IMR-90 (cell line): Measurements from ENCODE around the gene PTGDR2. TPM values are rescaled to one million over a fixed set of nuclear protein-coding genes. Genes with fewer than 3 reads are reported as not detected.

Experiments
- ATAC-seq: fragments of 200-7000 bp; cut with Tn5 transposase; 2 replicates; pipeline ENCODE4 v1.9.1; 2020; ENCODE audit warnings: low read depth, mild to moderate bottlenecking, moderate library complexity
- BruUV-seq: library from RNA; stranded (reverse); fragments of 400-500 nt; replicated peaks from 2 replicates; lab custom pipeline; 2021; lab: Mats Ljungman, UMichigan
- CTCF ChIA-PET: fragments of 300-600 bp; formaldehyde crosslinking; extraction: SDS; loops from one replicate; lab custom pipeline; 2021; ENCODE audit warnings: antibody characterized with exemption; lab: Yijun Ruan, JAX
- POLR2A ChIA-PET: fragments of 300-600 bp; sonication (Branson Sonifier 250); formaldehyde crosslinking; loops from one replicate; lab custom pipeline; 2022; ENCODE audit warnings: antibody characterized with exemption; ENCODE audit not compliant: unreplicated experiment; lab: Charles Lee
- DNase-seq: peaks from one replicate; pipeline ENCODE4 v3.0.0; 2013
- H2AFZ ChIP-seq: replicated peaks from 2 replicates; pipeline ENCODE3; 2013; ENCODE audit warnings: low read length, mild to moderate bottlenecking; ENCODE audit not compliant: poor library complexity
- H2AK5ac ChIP-seq: 2 replicates; pipeline ENCODE4 v1.6.1; 2013; ENCODE audit warnings: low read depth, low read length, inconsistent platforms
- H2AK9ac ChIP-seq: replicated peaks from 2 replicates; pipeline ENCODE3; 2013; ENCODE audit warnings: mild to moderate bottlenecking, low read depth, low read length, moderate library complexity; ENCODE audit not compliant: poor library complexity
- H2BK120ac ChIP-seq: 2 replicates; pipeline ENCODE4 v1.6.1; 2013; ENCODE audit warnings: low read depth, low read length, inconsistent platforms
- H2BK15ac ChIP-seq: 3 replicates; pipeline ENCODE4 v1.6.1; 2013; ENCODE audit warnings: low read depth, low read length, inconsistent platforms
- H2BK20ac ChIP-seq: 2 replicates; pipeline ENCODE4 v1.6.1; 2013; ENCODE audit warnings: low read depth, mild to moderate bottlenecking, inconsistent platforms, low read length, moderate library complexity
- H2BK5ac ChIP-seq: 2 replicates; pipeline ENCODE4 v1.6.1; 2013; ENCODE audit warnings: mild to moderate bottlenecking, low read depth, low read length, inconsistent platforms; ENCODE audit not compliant: poor library complexity, severe bottlenecking
- H3K14ac ChIP-seq: replicated peaks from 2 replicates; pipeline ENCODE4 v1.6.1; 2013; ENCODE audit warnings: low read depth, low read length, inconsistent platforms
- H3K18ac ChIP-seq: 2 replicates; pipeline ENCODE4 v1.6.1; 2013; ENCODE audit warnings: low read depth, low read length, control low read depth
- H3K23ac ChIP-seq: 2 replicates; pipeline ENCODE4 v1.6.1; 2013; ENCODE audit warnings: low read depth, low read length, inconsistent platforms
- H3K27ac ChIP-seq: 2 replicates; pipeline ENCODE4 v1.5.1; 2013; ENCODE audit warnings: mild to moderate bottlenecking, control low read depth, low read length; ENCODE audit not compliant: insufficient read depth
- H3K27me3 ChIP-seq: 2 replicates; pipeline ENCODE4 v1.6.1; 2013; ENCODE audit warnings: low read length; ENCODE audit not compliant: control insufficient read depth, insufficient read depth
- H3K36me3 ChIP-seq: 2 replicates; pipeline ENCODE4 v1.6.1; 2013; ENCODE audit warnings: low read length, mixed read lengths; ENCODE audit not compliant: control insufficient read depth, insufficient read depth
- H3K4ac ChIP-seq: 2 replicates; pipeline ENCODE4 v1.6.1; 2013; ENCODE audit warnings: low read depth, low read length, inconsistent platforms
- H3K4me1 ChIP-seq: 2 replicates; pipeline ENCODE4 v1.6.1; 2013; ENCODE audit warnings: low read length, mixed read lengths; ENCODE audit not compliant: control insufficient read depth, insufficient read depth
- H3K4me2 ChIP-seq: 2 replicates; pipeline ENCODE4 v1.6.1; 2013; ENCODE audit warnings: low read depth, mild to moderate bottlenecking, control low read depth, low read length, moderate library complexity
- H3K4me3 ChIP-seq: 2 replicates; pipeline ENCODE4 v1.5.1; 2013; ENCODE audit warnings: low read depth, mild to moderate bottlenecking, control low read depth, low read length, moderate library complexity; ENCODE audit not compliant: insufficient read depth
- H3K56ac ChIP-seq: 2 replicates; pipeline ENCODE4 v1.6.1; 2013; ENCODE audit warnings: low read length, inconsistent platforms; ENCODE audit not compliant: insufficient read depth; ENCODE audit errors: extremely low read depth
- H3K79me1 ChIP-seq, 2 experiments: 2 replicates each; pipeline ENCODE4 v1.6.1; 2013; ENCODE audit warnings: low read length in 2 of 2, inconsistent platforms in 1 of 2, low read depth in 1 of 2
- H3K9ac ChIP-seq: 2 replicates; pipeline ENCODE4 v1.6.1; 2013; ENCODE audit warnings: low read depth, low read length, control low read depth
- H3K9me1 ChIP-seq: 2 replicates; pipeline ENCODE4 v1.6.1; 2013; ENCODE audit warnings: low read length, inconsistent platforms; ENCODE audit not compliant: insufficient read depth
- H3K9me3 ChIP-seq: 2 replicates; pipeline ENCODE4 v1.6.1; 2013; ENCODE audit warnings: low read length; ENCODE audit not compliant: control insufficient read depth, insufficient read depth
- H4K20me1 ChIP-seq: 2 replicates; pipeline ENCODE4 v1.6.1; 2013; ENCODE audit warnings: low read length, inconsistent platforms; ENCODE audit not compliant: insufficient read depth
- H4K5ac ChIP-seq: 2 replicates; pipeline ENCODE4 v1.6.1; 2013; ENCODE audit warnings: mild to moderate bottlenecking, low read depth, low read length, control low read depth
- H4K8ac ChIP-seq, 2 experiments: 2 replicates each; pipeline ENCODE4 v1.6.1; 2013; ENCODE audit warnings: low read depth in 2 of 2, low read length in 2 of 2, control low read depth in 1 of 2, inconsistent platforms in 1 of 2
- H4K91ac ChIP-seq: 2 replicates; pipeline ENCODE4 v1.6.1; 2013; ENCODE audit warnings: low read depth, low read length, inconsistent platforms; ENCODE audit not compliant: insufficient read depth
- BHLHE40 ChIP-seq: fragments of 150-350 bp; IDR thresholded peaks from 2 replicates; pipeline ENCODE4 v1.6.1; 2016; ENCODE audit warnings: mild to moderate bottlenecking, low read depth, low read length
- CEBPB ChIP-seq: IDR thresholded peaks from 2 replicates; pipeline ENCODE4 v1.6.1; 2012; ENCODE audit warnings: low read depth, low read length, improper control_type of control experiment
- CHD1 ChIP-seq: IDR thresholded peaks from 2 replicates; pipeline ENCODE4 v1.6.1; 2012; ENCODE audit warnings: low read depth, low read length, improper control_type of control experiment
- CTCF ChIP-seq: conservative IDR thresholded peaks from 2 replicates; pipeline ENCODE4 v1.5.1; 2012; ENCODE audit warnings: mild to moderate bottlenecking, low read depth, low read length, improper control_type of control experiment
- ELK1 ChIP-seq: fragments of 150-350 bp; IDR thresholded peaks from 2 replicates; pipeline ENCODE4 v1.6.1; 2016; ENCODE audit warnings: low read depth, mild to moderate bottlenecking, low read length, moderate library complexity, borderline replicate concordance
- FOS ChIP-seq: fragments of 150-350 bp; IDR thresholded peaks from 2 replicates; pipeline ENCODE4 v1.6.1; 2016; ENCODE audit warnings: low read depth, low read length
- MAFK ChIP-seq: IDR thresholded peaks from 2 replicates; pipeline ENCODE4 v1.6.1; 2012; ENCODE audit warnings: low read depth, low read length, improper control_type of control experiment
- MXI1 ChIP-seq: IDR thresholded peaks from 2 replicates; pipeline ENCODE4 v1.6.1; 2012; ENCODE audit warnings: low read depth, mild to moderate bottlenecking, low read length, moderate library complexity, borderline replicate concordance
- NFE2L2 ChIP-seq: fragments of 150-350 bp; IDR thresholded peaks from 2 replicates; pipeline ENCODE4 v1.6.1; 2016; ENCODE audit warnings: low read depth, mild to moderate bottlenecking, low read length
- POLR2A ChIP-seq: IDR thresholded peaks from 2 replicates; pipeline ENCODE4 v1.6.1; 2012; ENCODE audit warnings: mild to moderate bottlenecking, low read depth, low read length
- RAD21 ChIP-seq: IDR thresholded peaks from 2 replicates; pipeline ENCODE4 v1.6.1; 2012; ENCODE audit warnings: low read length, improper control_type of control experiment
- RCOR1 ChIP-seq: IDR thresholded peaks from 2 replicates; pipeline ENCODE4 v1.6.1; 2012; ENCODE audit warnings: mild to moderate bottlenecking, low read length, improper control_type of control experiment; ENCODE audit not compliant: insufficient replicate concordance
- RFX5 ChIP-seq: IDR thresholded peaks from 2 replicates; pipeline ENCODE4 v1.8.0; 2012; ENCODE audit warnings: low read depth, mild to moderate bottlenecking, low read length, moderate library complexity
- SMC3 ChIP-seq: fragments of 150-350 bp; IDR thresholded peaks from 2 replicates; pipeline ENCODE4 v1.6.1; 2016; ENCODE audit warnings: low read depth, mild to moderate bottlenecking, antibody characterized with exemption, low read length, moderate library complexity
- USF2 ChIP-seq: fragments of 150-350 bp; IDR thresholded peaks from 2 replicates; pipeline ENCODE4 v1.6.1; 2017; ENCODE audit warnings: mild to moderate bottlenecking, antibody characterized with exemption, low read length, low read depth
- WGBS, 2 experiments: methylation state at CpG; one replicate each; pipeline versions ENCODE4 v1.1.5 to v1.1.7; 2013; ENCODE audit warnings: missing lambda C conversion rate in 2 of 2; ENCODE audit not compliant: insufficient read length in 1 of 2; ENCODE audit errors: extremely low coverage in 2 of 2; 5-methylcytosine and 5-hydroxymethylcytosine counted together
- dilution Hi-C: fragments of 300-500 bp; cut with HindIII; formaldehyde crosslinking; loops from one replicate; pipeline ENCODE4 v1.14.3; 2018; ENCODE audit warnings: low sequenced_read_pairs; ENCODE audit not compliant: unreplicated experiment
- in situ Hi-C: fragments of 300-500 bp; cut with MboI; formaldehyde crosslinking; loops from 3 replicates; pipeline ENCODE4 v1.14.3; 2019; ENCODE audit warnings: low sequenced_read_pairs, inconsistent platforms, mixed read lengths
- intact Hi-C: fragments of 100-400 bp; cut with micrococcal nuclease; formaldehyde crosslinking; loops from 2 replicates; pipeline ENCODE4 v1.10.0; 2022
- polyA plus RNA-seq, 3 experiments: library from polyadenylated mRNA; depleted of rRNA; stranded (reverse); fragments of >200 nt; gene quantifications; 2 replicates each; pipeline ENCODE4 v1.2.3, GENCODE V29; 2012; ENCODE audit warnings: low replicate concordance in 1 of 3
- total RNA-seq: library from RNA; depleted of rRNA; stranded (reverse); fragments of >200 nt; gene quantifications from 2 replicates; pipeline ENCODE4 v1.2.3, GENCODE V29; 2012

PTGDR2 gene
- total and polyA plus RNA-seq, 2 of the 4 experiments (the other 2 are of a cell fraction): under 0.01 to 0.12 TPM

GRCh38 chr11:60870276-60870675 lies 14.5 kb upstream of the PTGDR2 start:
- dilution Hi-C loops (no loop called here), in situ Hi-C loops (no loop called here), intact Hi-C loops (no loop called here)
- H3K18ac ChIP-seq: no peak overlapping the region
- ChIA-PET POLR2A (no interaction called here), CTCF (interaction anchor here (1.5 kb wide), 1 partner anchor 38 kb away, joined by 5 read pairs; no protein-coding TSS in a partner anchor)
- ATAC-seq (no peak), DNase-seq (no peak)
- H2BK20ac ChIP-seq: no peak overlapping the region
- BruUV-seq: no TSS peak
- 0 out of 4 replicates have a peak, but pooled peaks cover 0 to 3% of the 10 kb centered on the region in 2 experiments for H3K79me1 ChIP-seq
- H3K4me1 ChIP-seq: peaks cover 22% of the 10 kb centered on the region
- no peak overlapping the region for H4K91ac ChIP-seq
- H2AK9ac ChIP-seq: no peak overlapping the region
- peaks cover 23% of the 10 kb centered on the region for H3K9me1 ChIP-seq
- H3K4ac ChIP-seq: no peak overlapping the region
- H3K56ac ChIP-seq: no peak overlapping the region
- no peak overlapping the region for H3K14ac ChIP-seq
- H2AK5ac ChIP-seq: no peak overlapping the region
- no peak overlapping the region for H3K4me2 ChIP-seq
- H3K27me3 ChIP-seq: no peaks in the 10 kb centered on the region; the same call in none of the 2 replicates
- no peak overlapping the region for H3K23ac ChIP-seq
- H2BK5ac ChIP-seq: no peak overlapping the region
- H2AFZ ChIP-seq: no peak overlapping the region
- no peaks in the 10 kb centered on the region for H4K20me1 ChIP-seq
- 0% methylated on average over 1 of the region's 3 CpGs; no CpG with 5 or more reads in 1 of the 2 experiments for WGBS, 2 experiments
- H2BK120ac ChIP-seq: no peak overlapping the region
- H3K27ac ChIP-seq: no peak overlapping the region
- no peaks in the 10 kb centered on the region for H3K9me3 ChIP-seq
- no peaks in the 10 kb centered on the region for H3K36me3 ChIP-seq
- no peak overlapping the region for H4K8ac ChIP-seq
- H4K5ac ChIP-seq: no peak overlapping the region
- no peak overlapping the region for H2BK15ac ChIP-seq
- H3K4me3 ChIP-seq: no peak overlapping the region
- no peak overlapping the region for H3K9ac ChIP-seq
- TF ChIP-seq FOS: no peak
- TF ChIP-seq RAD21: no peak
- no peak for TF ChIP-seq SMC3
- TF ChIP-seq RCOR1: no peak
- TF ChIP-seq CHD1: no peak
- TF ChIP-seq USF2: no peak
- TF ChIP-seq CTCF: no peak
- no peak for TF ChIP-seq MAFK
- TF ChIP-seq BHLHE40: no peak
- no peak for TF ChIP-seq MXI1
- no peak for TF ChIP-seq RFX5
- TF ChIP-seq POLR2A: no peak
- no peak for TF ChIP-seq NFE2L2
- TF ChIP-seq ELK1: no peak
- no peak for TF ChIP-seq CEBPB
